Subcutaneous abdominal adipose tissue (tissue), 5 donors: Measurements from ENCODE around the gene TRPC1.
A peak's percentile ranks its signal among the peaks of the same experiment; 100 is the strongest.

ENCODE experiments used
- H3K27ac ChIP-seq: one replicate; pipeline ENCODE4 v1.7.0; 2013; ENCODE audit warnings: low read depth, mild to moderate bottlenecking, inconsistent platforms, low read length, moderate library complexity
- H3K27me3 ChIP-seq, 5 donors: one replicate each; pipeline ENCODE4 v1.7.0; 2013; ENCODE audit warnings: low read length in 5 of 5, inconsistent platforms in 1 of 5; ENCODE audit not compliant: control insufficient read depth in 5 of 5, insufficient read depth in 4 of 5
- H3K36me3 ChIP-seq, 5 donors: one replicate each; pipeline ENCODE4 v1.7.0; 2013; ENCODE audit warnings: low read length in 5 of 5; ENCODE audit not compliant: control insufficient read depth in 5 of 5, insufficient read depth in 5 of 5
- H3K4me1 ChIP-seq, 5 donors: one replicate each; pipeline ENCODE4 v1.7.0; 2013; ENCODE audit warnings: low read length in 5 of 5, mild to moderate bottlenecking in 3 of 5, moderate library complexity in 1 of 5; ENCODE audit not compliant: control insufficient read depth in 5 of 5, insufficient read depth in 5 of 5
- H3K4me3 ChIP-seq, 5 donors: one replicate each; pipeline ENCODE4 v1.7.0; 2013; ENCODE audit warnings: low read length in 5 of 5, low read depth in 1 of 5
- H3K9ac ChIP-seq, 5 donors: one replicate each; pipeline ENCODE4 v1.7.0; 2013; ENCODE audit warnings: low read length in 5 of 5, mild to moderate bottlenecking in 4 of 5, moderate library complexity in 3 of 5
- H3K9me3 ChIP-seq, 5 donors: one replicate each; pipeline ENCODE4 v1.7.0; 2013; ENCODE audit warnings: low read length in 5 of 5; ENCODE audit not compliant: control insufficient read depth in 5 of 5
- donor health status: healthy.
- donor health status: healthy.
- donor health status: healthy.
- donor health status: healthy.
- donor health status: healthy.

The TRPC1 gene

DNA sequence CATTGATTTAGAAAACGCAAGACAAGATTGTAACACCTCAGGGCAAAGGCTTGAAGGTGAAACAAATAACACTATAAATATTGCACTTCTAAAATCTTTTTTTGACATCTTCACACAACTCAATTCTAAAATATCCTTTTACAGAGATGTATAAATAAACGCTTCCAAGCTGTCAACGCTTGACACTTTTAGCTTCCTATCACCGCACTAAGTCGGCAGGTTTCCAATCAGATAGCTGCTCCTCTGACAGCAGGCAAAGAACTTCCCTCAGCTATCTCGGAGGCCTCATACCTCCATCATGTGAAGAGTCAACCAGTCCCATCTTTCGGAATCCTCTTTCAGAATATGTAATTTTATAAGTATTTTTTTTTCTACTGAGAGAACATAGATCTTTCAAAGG, 94.1 kb downstream of the TRPC1 start:
- no peaks in the 10 kb centered on the region for H3K9me3 ChIP-seq
- no peaks in the 10 kb centered on the region for H3K27me3 ChIP-seq
- no peaks in the 10 kb centered on the region for H3K4me1 ChIP-seq
- H3K4me3 ChIP-seq: no peak overlapping the region
- H3K27ac ChIP-seq: no peak overlapping the region
- no peak overlapping the region for H3K9ac ChIP-seq
- H3K36me3 ChIP-seq: peaks cover 16 to 56% (median 49%) of the 10 kb centered on the region in 5 donors

- Histone ChIP-seq H3K4me1 (peaks cover 0 to 3% (median 0%) of the 10 kb centered on the region in 5 donors), H3K27ac (no peak overlapping the region), H3K4me3 (no peak overlapping the region), H3K9ac (no peak overlapping the region), H3K36me3 (peaks cover 16 to 53% (median 49%) of the 10 kb centered on the region in 5 donors), H3K9me3 (no peaks in the 10 kb centered on the region), H3K27me3 (no peaks in the 10 kb centered on the region)
These were observed 94.8 kb downstream of the TRPC1 start for GRCh38 chr3:142818651-142819050.

- Histone ChIP-seq H3K4me1 (peaks cover 0 to 3% (median 0%) of the 10 kb centered on the region in 5 donors), H3K4me3 (no peak overlapping the region), H3K9me3 (no peaks in the 10 kb centered on the region), H3K27me3 (no peaks in the 10 kb centered on the region), H3K9ac (no peak overlapping the region), H3K27ac (no peak overlapping the region), H3K36me3 (peaks cover 16 to 52% (median 49%) of the 10 kb centered on the region in 5 donors)
These were observed 95.3 kb downstream of the TRPC1 start for GRCh38 chr3:142819179-142819578.

GRCh38 chr3:142828703-142829305, 105.0 kb downstream of the TRPC1 start:
- Histone ChIP-seq H3K9me3 (no peaks in the 10 kb centered on the region), H3K27me3 (no peaks in the 10 kb centered on the region), H3K9ac (no peak overlapping the region), H3K4me1 (peaks cover 0 to 9% (median 0%) of the 10 kb centered on the region in 5 donors), H3K36me3 (peaks cover 3 to 15% (median 11%) of the 10 kb centered on the region in 5 donors), H3K4me3 (no peak overlapping the region), H3K27ac (no peak overlapping the region)

DNA sequence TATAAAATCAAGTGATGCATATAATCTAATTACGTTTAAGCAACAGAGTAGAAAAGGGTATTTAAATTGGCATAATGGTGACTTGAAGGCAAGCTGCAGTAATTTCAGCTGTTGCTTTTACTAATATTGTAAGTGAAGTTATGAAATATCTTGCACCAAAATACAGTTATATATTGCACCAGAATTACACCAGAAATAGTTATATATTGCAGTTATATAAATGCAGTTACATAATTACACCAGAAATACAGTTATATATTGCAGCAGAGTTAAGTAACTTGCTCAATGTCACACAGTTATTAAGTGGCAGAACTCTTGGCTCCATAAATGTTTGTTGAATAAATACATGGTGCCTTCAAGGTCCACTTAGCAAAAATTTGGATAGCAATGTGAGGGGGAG, 113.7 kb downstream of the TRPC1 start:
- peaks cover 0 to 7% (median 0%) of the 10 kb centered on the region in 5 donors for H3K4me1 ChIP-seq
- no peak overlapping the region for H3K4me3 ChIP-seq
- H3K27me3 ChIP-seq: no peaks in the 10 kb centered on the region
- H3K9me3 ChIP-seq: no peaks in the 10 kb centered on the region
- no peak overlapping the region for H3K9ac ChIP-seq
- peaks cover 5 to 25% (median 23%) of the 10 kb centered on the region in 5 donors for H3K36me3 ChIP-seq
- H3K27ac ChIP-seq: no peak overlapping the region

DNA sequence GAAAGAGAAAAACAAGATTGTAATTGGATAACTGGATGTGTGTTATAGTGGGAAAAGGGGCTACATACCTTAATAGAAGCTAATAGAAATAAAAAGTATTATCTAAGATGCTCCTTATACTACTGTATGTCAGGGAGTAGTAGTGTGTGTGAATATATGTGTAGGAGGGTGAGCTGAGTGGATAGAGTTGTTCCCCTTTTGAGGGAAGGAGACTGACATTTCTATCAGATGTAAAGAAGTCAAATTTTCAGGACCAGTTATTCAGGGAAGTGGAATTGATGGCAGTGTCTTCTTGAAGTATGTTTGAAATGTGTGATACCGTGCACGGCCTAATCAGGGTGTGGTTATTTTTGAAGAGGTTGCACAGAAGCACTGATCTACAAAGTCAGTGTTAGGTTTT, 116.0 kb downstream of the TRPC1 start:
- no peak overlapping the region for H3K4me3 ChIP-seq
- H3K4me1 ChIP-seq: peaks cover 0 to 7% (median 0%) of the 10 kb centered on the region in 5 donors
- no peak overlapping the region for H3K27ac ChIP-seq
- no peaks in the 10 kb centered on the region for H3K9me3 ChIP-seq
- H3K36me3 ChIP-seq: peaks cover 5 to 29% (median 25%) of the 10 kb centered on the region in 5 donors
- no peak overlapping the region for H3K9ac ChIP-seq
- no peaks in the 10 kb centered on the region for H3K27me3 ChIP-seq

DNA sequence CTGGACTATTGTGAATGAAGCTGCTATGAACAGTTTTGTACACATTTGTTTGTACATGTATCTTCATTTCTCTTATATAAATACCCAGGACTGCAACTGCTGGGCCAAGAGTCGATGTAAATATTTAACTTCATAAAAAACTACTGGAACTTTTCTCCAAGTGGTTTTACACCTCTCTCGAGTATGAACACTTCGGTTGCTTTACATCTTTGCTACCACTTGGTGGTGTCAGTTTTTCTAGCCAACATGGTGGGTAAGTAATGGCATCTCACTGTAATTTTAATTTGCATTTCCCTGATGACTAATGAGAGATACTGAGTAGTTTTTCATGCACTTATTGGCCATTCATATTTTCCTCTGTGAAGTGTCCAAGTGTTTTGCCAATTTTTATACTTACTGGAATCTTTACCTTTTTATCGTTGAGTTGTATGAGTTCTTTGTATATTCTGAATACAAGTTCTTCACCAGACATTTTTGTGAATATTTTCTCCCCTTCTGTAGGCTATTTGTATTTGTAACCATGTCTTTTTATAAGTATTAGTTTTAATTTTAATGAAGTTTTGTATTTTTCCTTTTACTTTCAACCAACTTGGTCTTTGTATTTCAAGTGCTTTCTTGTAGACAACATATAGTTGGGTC, 120.6 kb downstream of the TRPC1 start:
- Histone ChIP-seq H3K36me3 (peaks cover 3 to 20% (median 12%) of the 10 kb centered on the region in 5 donors), H3K27me3 (no peaks in the 10 kb centered on the region), H3K9ac (no peak overlapping the region), H3K4me1 (peaks cover 0 to 16% (median 2%) of the 10 kb centered on the region in 5 donors), H3K4me3 (no peak overlapping the region), H3K9me3 (no peaks in the 10 kb centered on the region), H3K27ac (no peak overlapping the region)

DNA sequence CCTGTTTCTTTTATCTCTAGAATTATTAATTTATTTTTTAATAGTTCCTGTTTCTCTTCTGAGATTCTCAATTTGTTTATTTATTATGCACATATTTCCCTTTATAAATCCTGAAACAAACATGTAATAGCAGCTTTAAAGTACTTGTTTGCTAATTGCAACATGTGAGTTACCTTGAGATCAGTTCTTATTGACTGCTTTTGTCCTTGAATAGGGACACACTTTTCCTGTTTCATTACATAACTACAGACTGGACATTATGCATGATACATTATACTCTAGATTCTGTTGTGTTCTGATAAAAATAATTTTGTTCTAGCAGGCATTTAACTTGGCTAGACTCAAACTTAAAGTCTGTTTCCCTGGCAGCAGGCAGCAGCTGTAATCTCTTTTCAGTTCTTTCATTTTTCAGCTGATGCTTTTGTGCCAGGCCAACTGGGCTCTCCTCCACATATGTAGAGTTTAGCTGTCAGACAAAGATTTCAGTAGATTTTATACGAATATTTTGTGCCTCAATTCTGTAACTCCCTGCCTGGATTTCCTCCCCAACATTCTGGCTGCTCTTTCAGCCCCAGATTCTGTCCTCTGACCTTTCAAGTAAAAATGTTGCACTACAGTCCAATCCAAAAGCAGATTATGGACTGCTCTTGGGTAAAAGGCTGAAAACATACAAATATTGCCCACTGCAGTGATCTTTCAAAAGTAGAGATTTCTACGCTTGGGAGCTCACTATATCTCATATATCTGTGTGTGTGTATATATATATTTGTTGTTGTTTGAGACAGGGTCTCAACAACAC, 123.1 kb downstream of the TRPC1 start:
- no peak overlapping the region for H3K4me3 ChIP-seq
- H3K4me1 ChIP-seq: peaks cover 0 to 40% (median 10%) of the 10 kb centered on the region in 5 donors
- H3K9me3 ChIP-seq: no peaks in the 10 kb centered on the region
- no peaks in the 10 kb centered on the region for H3K27me3 ChIP-seq
- H3K36me3 ChIP-seq: peaks cover 3 to 15% (median 7%) of the 10 kb centered on the region in 5 donors
- no peak overlapping the region for H3K9ac ChIP-seq
- H3K27ac ChIP-seq: peak overlapping the region; percentile 60

DNA sequence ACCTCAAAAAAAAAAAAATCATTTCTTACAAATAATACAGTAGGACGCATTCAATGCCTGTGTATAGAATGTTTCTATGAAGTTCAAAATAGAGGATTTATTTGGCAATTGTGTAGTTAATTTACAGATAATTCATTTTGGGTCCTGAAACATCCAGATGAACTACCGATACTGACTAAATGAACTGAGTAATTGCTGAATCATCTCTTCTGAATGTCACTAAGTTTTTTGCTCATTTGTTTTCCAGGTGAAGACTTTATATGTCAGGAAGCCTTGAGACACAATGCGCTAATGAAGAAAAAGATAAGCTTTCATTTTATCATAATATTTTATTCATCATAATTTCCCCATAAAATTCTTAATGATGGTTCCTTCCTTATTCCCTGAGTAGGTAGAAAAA, 125.3 kb downstream of the TRPC1 start:
- Histone ChIP-seq H3K27me3 (no peaks in the 10 kb centered on the region), H3K27ac (peak overlapping the region; percentile 87)

More for the DNA sequence above, 125.3 kb downstream of the TRPC1 start:
- Histone ChIP-seq H3K4me1 (peaks cover 2 to 57% (median 22%) of the 10 kb centered on the region in 5 donors), H3K9me3 (no peaks in the 10 kb centered on the region), H3K9ac (no peak overlapping the region), H3K36me3 (peaks cover 0 to 9% (median 3%) of the 10 kb centered on the region in 5 donors), H3K4me3 (no peak overlapping the region)
